SU-DHL-6 (cell line): ENCODE data around the gene OTOA.

Source experiments
- CTCF ChIP-seq: fragments of 200-600 bp; sonication (generic); IDR thresholded peaks from one replicate; pipeline ENCODE4 v1.5.1; 2017; ENCODE audit warnings: antibody characterized with exemption, mild to moderate bottlenecking, low read length, moderate library complexity; ENCODE audit not compliant: insufficient read depth, poor library complexity, severe bottlenecking
- EZH2phosphoT487 ChIP-seq: fragments of 200-600 bp; sonication (generic), shearing (Covaris generic); conservative IDR thresholded peaks from 2 replicates; pipeline ENCODE4 v1.6.1; 2018; ENCODE audit warnings: mild to moderate bottlenecking, antibody characterized with exemption, low read length, moderate library complexity, mixed read lengths

DNA sequence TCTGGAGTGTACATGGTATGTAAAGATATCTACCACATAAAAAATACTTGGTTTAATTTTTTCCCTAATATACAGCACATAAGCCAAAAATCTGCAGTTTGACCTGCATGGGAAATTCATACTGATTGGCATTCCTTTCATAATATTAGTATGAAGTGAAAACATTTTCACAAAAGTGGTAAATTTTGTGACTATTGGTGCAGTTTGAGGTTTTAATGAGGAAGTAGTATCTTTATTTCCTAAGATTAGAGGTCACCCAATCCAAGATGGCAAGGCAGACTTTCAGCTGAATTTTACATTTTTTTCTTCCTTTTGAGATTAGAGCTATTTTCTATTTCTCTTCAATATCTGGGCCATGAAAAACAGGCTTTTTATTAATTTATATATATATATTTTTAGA is 43.2 kb upstream of the OTOA start:
- TF ChIP-seq CTCF: no peak
- TF ChIP-seq EZH2phosphoT487: no peak
